Measurements from ENCODE around the gene NEO1.

Gene NEO1

GRCh38 chr15:73226093-73226814, 174.0 kb downstream of the NEO1 start:
- H3K9me3 ChIP-seq (ENCODE audit: control insufficient read depth, insufficient read depth, low read length): no peaks in the 10 kb centered on the region
- no peak overlapping the region for H3K4me3 ChIP-seq (ENCODE audit: low read length)
- H3K27ac ChIP-seq (ENCODE audit: low read depth, low read length): no peak overlapping the region
- H3K4me1 ChIP-seq (ENCODE audit: control insufficient read depth, low read length): no peaks in the 10 kb centered on the region
- no peaks in the 10 kb centered on the region for H3F3A ChIP-seq (ENCODE audit: control insufficient read depth, insufficient read depth)
- no peak overlapping the region for H3K4me2 ChIP-seq (ENCODE audit: low read length)
- H3K36me3 ChIP-seq (ENCODE audit: control insufficient read depth, low read length): no peaks in the 10 kb centered on the region
- H3K27me3 ChIP-seq (ENCODE audit: control insufficient read depth, low read length): peaks cover 4% of the 10 kb centered on the region; the same call in 1 of the 2 replicates
- H3K9me2 ChIP-seq (replicated peaks; ENCODE audit: control insufficient read depth, low read length): no peaks in the 10 kb centered on the region
- TF ChIP-seq, protein P1, sequence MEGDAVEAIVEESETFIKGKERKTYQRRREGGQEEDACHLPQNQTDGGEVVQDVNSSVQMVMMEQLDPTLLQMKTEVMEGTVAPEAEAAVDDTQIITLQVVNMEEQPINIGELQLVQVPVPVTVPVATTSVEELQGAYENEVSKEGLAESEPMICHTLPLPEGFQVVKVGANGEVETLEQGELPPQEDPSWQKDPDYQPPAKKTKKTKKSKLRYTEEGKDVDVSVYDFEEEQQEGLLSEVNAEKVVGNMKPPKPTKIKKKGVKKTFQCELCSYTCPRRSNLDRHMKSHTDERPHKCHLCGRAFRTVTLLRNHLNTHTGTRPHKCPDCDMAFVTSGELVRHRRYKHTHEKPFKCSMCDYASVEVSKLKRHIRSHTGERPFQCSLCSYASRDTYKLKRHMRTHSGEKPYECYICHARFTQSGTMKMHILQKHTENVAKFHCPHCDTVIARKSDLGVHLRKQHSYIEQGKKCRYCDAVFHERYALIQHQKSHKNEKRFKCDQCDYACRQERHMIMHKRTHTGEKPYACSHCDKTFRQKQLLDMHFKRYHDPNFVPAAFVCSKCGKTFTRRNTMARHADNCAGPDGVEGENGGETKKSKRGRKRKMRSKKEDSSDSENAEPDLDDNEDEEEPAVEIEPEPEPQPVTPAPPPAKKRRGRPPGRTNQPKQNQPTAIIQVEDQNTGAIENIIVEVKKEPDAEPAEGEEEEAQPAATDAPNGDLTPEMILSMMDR (IDR thresholded peaks at IDR 0.05; ENCODE audit: low read depth, low read length, poor library complexity, severe bottlenecking): no peak
- TF ChIP-seq EZH2phosphoT487 (IDR thresholded peaks at IDR 0.05; ENCODE audit: borderline replicate concordance, low read length): no peak
- H4K20me1 ChIP-seq (ENCODE audit: control insufficient read depth, insufficient read depth, low read depth, low read length): no peaks in the 10 kb centered on the region
- H3K79me2 ChIP-seq (ENCODE audit: control insufficient read depth, low read length): no peaks in the 10 kb centered on the region

- Histone ChIP-seq H3K27me3 (ENCODE audit: control insufficient read depth, low read length) (peaks cover 4% of the 10 kb centered on the region), H3K9me3 (ENCODE audit: control insufficient read depth, insufficient read depth, low read length) (no peaks in the 10 kb centered on the region), H3F3A (ENCODE audit: control insufficient read depth, insufficient read depth) (no peaks in the 10 kb centered on the region), H3K27ac (ENCODE audit: low read depth, low read length) (no peak overlapping the region), H3K4me3 (ENCODE audit: low read length) (no peak overlapping the region), H3K4me2 (ENCODE audit: low read length) (no peak overlapping the region), H3K79me2 (ENCODE audit: control insufficient read depth, low read length) (no peaks in the 10 kb centered on the region), H3K36me3 (ENCODE audit: control insufficient read depth, low read length) (no peaks in the 10 kb centered on the region), H3K9me2 (replicated peaks; ENCODE audit: control insufficient read depth, low read length) (no peaks in the 10 kb centered on the region), H3K4me1 (ENCODE audit: control insufficient read depth, low read length) (no peaks in the 10 kb centered on the region), H4K20me1 (ENCODE audit: control insufficient read depth, insufficient read depth, low read depth, low read length) (no peaks in the 10 kb centered on the region)
- TF ChIP-seq EZH2phosphoT487 (IDR thresholded peaks at IDR 0.05; ENCODE audit: borderline replicate concordance, low read length): no peak
- TF ChIP-seq, protein P1 (IDR thresholded peaks at IDR 0.05; ENCODE audit: low read depth, low read length, poor library complexity, severe bottlenecking): no peak
These were observed 175.3 kb downstream of the NEO1 start for GRCh38 chr15:73227433-73228056.

GRCh38 chr15:73228128-73228646, 175.9 kb downstream of the NEO1 start:
- Histone ChIP-seq H3K9me2 (replicated peaks; ENCODE audit: control insufficient read depth, low read length) (no peaks in the 10 kb centered on the region), H3K79me2 (ENCODE audit: control insufficient read depth, low read length) (no peaks in the 10 kb centered on the region), H3K4me1 (ENCODE audit: control insufficient read depth, low read length) (no peaks in the 10 kb centered on the region), H3K9me3 (ENCODE audit: control insufficient read depth, insufficient read depth, low read length) (no peaks in the 10 kb centered on the region), H4K20me1 (ENCODE audit: control insufficient read depth, insufficient read depth, low read depth, low read length) (no peaks in the 10 kb centered on the region), H3F3A (ENCODE audit: control insufficient read depth, insufficient read depth) (no peaks in the 10 kb centered on the region), H3K36me3 (ENCODE audit: control insufficient read depth, low read length) (no peaks in the 10 kb centered on the region), H3K27me3 (ENCODE audit: control insufficient read depth, low read length) (peaks cover 7% of the 10 kb centered on the region), H3K4me2 (ENCODE audit: low read length) (no peak overlapping the region), H3K4me3 (ENCODE audit: low read length) (no peak overlapping the region), H3K27ac (ENCODE audit: low read depth, low read length) (no peak overlapping the region)
- no peak for TF ChIP-seq EZH2phosphoT487 (IDR thresholded peaks at IDR 0.05; ENCODE audit: borderline replicate concordance, low read length)
- TF ChIP-seq, protein P1 (IDR thresholded peaks at IDR 0.05; ENCODE audit: low read depth, low read length, poor library complexity, severe bottlenecking): no peak
